ENCODE measurements around the gene BCL7C. TPM values are rescaled to one million over a fixed set of nuclear protein-coding genes. Genes with fewer than 3 reads are reported as not detected.

BCL7C gene
- total and polyA plus RNA-seq, 2 of the 4 experiments (the other 2 are of a cell fraction) = 32.3 to 34.9 TPM

- no peaks in the 10 kb centered on the region for H3K27me3 ChIP-seq (ENCODE audit: control insufficient read depth, insufficient read depth, low read length)
- H2BK5ac ChIP-seq (ENCODE audit: low read depth, low read length, poor library complexity, severe bottlenecking) = peak overlapping the region; percentile 97
- peak overlapping the region; percentile 99 for H2AFZ ChIP-seq (replicated peaks; ENCODE audit: low read length, poor library complexity)
- H3K56ac ChIP-seq (ENCODE audit: extremely low read depth, insufficient read depth, low read length) = peak overlapping the region; percentile 92
- dilution Hi-C loops (cut with HindIII; ENCODE audit: low sequenced_read_pairs, unreplicated experiment) (no loop called here), intact Hi-C loops (cut with micrococcal nuclease) (loop anchor here (5.0 kb wide), 2 partner anchors 160 to 225 kb away; partner anchors contain the start of genes CFAP119, RNF40 and SRCAP), in situ Hi-C loops (cut with MboI; ENCODE audit: low sequenced_read_pairs) (no loop called here)
- H3K18ac ChIP-seq (ENCODE audit: low read depth, low read length) = peak overlapping the region; percentile 88
- H2AK9ac ChIP-seq (replicated peaks; ENCODE audit: low read depth, low read length, poor library complexity) = peak overlapping the region; percentile 98
- peaks cover 4% of the 10 kb centered on the region; the same call in 1 of the 2 replicates for H4K20me1 ChIP-seq (ENCODE audit: insufficient read depth, low read length)
- no peaks in the 10 kb centered on the region for H3K9me3 ChIP-seq (ENCODE audit: control insufficient read depth, insufficient read depth, low read length)
- H4K91ac ChIP-seq (ENCODE audit: insufficient read depth, low read depth, low read length) = peak overlapping the region; percentile 98
- H2BK120ac ChIP-seq (ENCODE audit: low read depth, low read length) = peak overlapping the region; percentile 92
- no peaks in the 10 kb centered on the region for H3K9me1 ChIP-seq (ENCODE audit: insufficient read depth, low read length)
- H3K36me3 ChIP-seq (ENCODE audit: control insufficient read depth, insufficient read depth, low read length) = peaks cover 10% of the 10 kb centered on the region; the same call in 1 of the 2 replicates
- BruUV-seq (replicated peaks) = TSS peak; percentile 50
- H3K4me3 ChIP-seq (ENCODE audit: insufficient read depth, low read depth, low read length) = peak overlapping the region; percentile 59
- peak overlapping the region; percentile 94 for H3K14ac ChIP-seq (replicated peaks; ENCODE audit: low read depth, low read length)
- H3K9ac ChIP-seq (ENCODE audit: low read depth, low read length) = peak overlapping the region; percentile 77
- H2BK20ac ChIP-seq (ENCODE audit: low read depth, low read length) = peak overlapping the region; percentile 65
- peak overlapping the region; percentile 73 for H3K4me2 ChIP-seq (ENCODE audit: low read depth, low read length)
- peak overlapping the region; percentile 83 to 99 for H4K8ac ChIP-seq (ENCODE audit: low read depth in 2 of 2, low read length in 2 of 2)
- H3K79me1 ChIP-seq (ENCODE audit: low read depth in 1 of 2, low read length in 2 of 2) = peaks cover 4 to 37% of the 10 kb centered on the region in 2 experiments; a peak in 2 of 4 replicates
- H2BK15ac ChIP-seq (ENCODE audit: low read depth, low read length) = peak overlapping the region; percentile 94; the same call in 2 of the 3 replicates
- peak overlapping the region; percentile 100 for H2AK5ac ChIP-seq (ENCODE audit: low read depth, low read length)
- H3K23ac ChIP-seq (ENCODE audit: low read depth, low read length) = peak overlapping the region; percentile 87
- peak; percentile 80 for ATAC-seq (ENCODE audit: low read depth)
- peaks cover 2% of the 10 kb centered on the region; the same call in 1 of the 2 replicates for H3K4me1 ChIP-seq (ENCODE audit: control insufficient read depth, insufficient read depth, low read length)
- H4K5ac ChIP-seq (ENCODE audit: low read depth, low read length) = peak overlapping the region; percentile 96
- CTCF ChIA-PET = interaction anchor here (0.7 kb wide), 1 partner anchor 943 kb away, joined by 3 read pairs; no protein-coding TSS in a partner anchor
- 1% methylated on average over 15 of the region's 42 CpGs; no CpG with 5 or more reads in 1 of the 2 experiments for WGBS, 2 experiments (ENCODE audit: extremely low coverage in 2 of 2, insufficient read length in 1 of 2)
- H3K27ac ChIP-seq (ENCODE audit: insufficient read depth, low read length) = peak overlapping the region; percentile 94
- H3K4ac ChIP-seq (ENCODE audit: low read depth, low read length) = peak overlapping the region; percentile 98
- POLR2A ChIA-PET (ENCODE audit: unreplicated experiment) = interaction anchor here (0.7 kb wide), 1 partner anchor 15 kb away, joined by 3 read pairs; no protein-coding TSS in a partner anchor
- peak; percentile 99 for DNase-seq
- 0 out of 2 replicates have a peak, but pooled peaks have one; percentile 8 for TF ChIP-seq FOS (IDR thresholded peaks at IDR 0.05; ENCODE audit: low read depth, low read length)
- TF ChIP-seq NFE2L2 (IDR thresholded peaks at IDR 0.05; ENCODE audit: low read depth, low read length) = no peak; the same call in 1 of the 2 replicates
- no peak for TF ChIP-seq USF2 (IDR thresholded peaks at IDR 0.05; ENCODE audit: low read depth, low read length)
- no peak for TF ChIP-seq CTCF (conservative IDR thresholded peaks at IDR 0.05; ENCODE audit: low read depth, low read length)
- TF ChIP-seq ELK1 (IDR thresholded peaks at IDR 0.05; ENCODE audit: borderline replicate concordance, low read depth, low read length) = no peak
- no peak for TF ChIP-seq RAD21 (IDR thresholded peaks at IDR 0.05; ENCODE audit: low read length)
- TF ChIP-seq SMC3 (IDR thresholded peaks at IDR 0.05; ENCODE audit: low read depth, low read length) = no peak
- no peak for TF ChIP-seq MAFK (IDR thresholded peaks at IDR 0.05; ENCODE audit: low read depth, low read length)
- no peak for TF ChIP-seq CEBPB (IDR thresholded peaks at IDR 0.05; ENCODE audit: low read depth, low read length)
- TF ChIP-seq BHLHE40 (IDR thresholded peaks at IDR 0.05; ENCODE audit: low read depth, low read length) = no peak
- no peak for TF ChIP-seq RFX5 (IDR thresholded peaks at IDR 0.05; ENCODE audit: low read depth, low read length)
- TF ChIP-seq MAZ (IDR thresholded peaks at IDR 0.05; ENCODE audit: borderline replicate concordance, low read depth, low read length) = no peak
- TF ChIP-seq RCOR1 (IDR thresholded peaks at IDR 0.05; ENCODE audit: insufficient replicate concordance, low read length) = no peak
- TF ChIP-seq CHD1 (IDR thresholded peaks at IDR 0.05; ENCODE audit: low read depth, low read length) = no peak
Measured at GRCh38 chr16:30922420-30922959, 28.6 kb upstream of the BCL7C start.
